Gastrocnemius medialis (tissue), 4 donors: ENCODE data around the gene ASAP2. TPM values are rescaled to one million over a fixed set of nuclear protein-coding genes. Genes with fewer than 3 reads are reported as not detected.

Experiments used
- ATAC-seq, 2 donors: fragments of 150-250 bp; one replicate each; pipeline ENCODE4 v1.9.1; 2016
- DNase-seq, 2 donors: peaks; one replicate each; pipeline ENCODE4 v3.0.0-alpha.2; 2019
- H3K27ac ChIP-seq, 4 donors: fragments of 200-600 bp; sonication (generic); 1 replicate in 1 of 4; 2 replicates in 3 of 4; pipeline ENCODE4 v1.5.1; 2016 to 2018; ENCODE audit warnings: mild to moderate bottlenecking in 2 of 4, moderate library complexity in 1 of 4
- H3K27me3 ChIP-seq, 3 donors: fragments of 200-600 bp; sonication (generic) in 2 of 3; 1 replicate in 1 of 3; 2 replicates in 2 of 3; pipeline versions ENCODE4 v1.5.1 to v1.6.0; 2016 to 2019; ENCODE audit warnings: mild to moderate bottlenecking in 1 of 3, moderate library complexity in 1 of 3
- H3K36me3 ChIP-seq, 2 donors: fragments of 200-600 bp; sonication (generic) in 1 of 2; one replicate each; pipeline ENCODE4 v1.5.1; 2017 to 2018
- H3K4me1 ChIP-seq, 2 donors: fragments of 200-600 bp; sonication (generic) in 1 of 2; one replicate each; pipeline ENCODE4 v1.5.1; 2016 to 2017; ENCODE audit warnings: mild to moderate bottlenecking in 2 of 2
- H3K4me3 ChIP-seq, 4 donors: fragments of 200-600 bp; sonication (generic) in 3 of 4; 1 replicate in 1 of 4; 2 replicates in 3 of 4; pipeline ENCODE4 v1.5.1; 2016 to 2019; ENCODE audit warnings: mild to moderate bottlenecking in 2 of 4
- H3K9me3 ChIP-seq, 3 donors: fragments of 200-600 bp; sonication (generic) in 2 of 3; 1 replicate in 1 of 3; 2 replicates in 2 of 3; pipeline ENCODE4 v1.5.1; 2016 to 2019
- POLR2A ChIP-seq, 2 donors: fragments of 450-650 bp; IDR thresholded peaks; one replicate each; pipeline ENCODE4 v1.6.1; 2017; ENCODE audit warnings: antibody characterized with exemption in 2 of 2, mild to moderate bottlenecking in 2 of 2, moderate library complexity in 2 of 2
- in situ Hi-C, 4 donors: fragments of 200-750 bp; cut with MboI; loops; one replicate each; pipeline versions ENCODE4 v1.15.0 to v1.8.0; 2017; ENCODE audit warnings: low sequenced_read_pairs in 4 of 4
- intact Hi-C: fragments of 100-400 bp; cut with DNase I; formaldehyde crosslinking; loops from one replicate; pipeline ENCODE4 v1.15.1; 2023; ENCODE audit warnings: low total_unique reads
- total RNA-seq, 4 donors: library from RNA; depleted of rRNA; stranded (reverse); fragments of >200 nt; gene quantifications; one replicate each; pipeline versions ENCODE4 v1.1.0 to v1.2.3, GENCODE V29; 2016
- TF ChIP-seq, protein P1 (sequence below), 5 experiments: fragments of 450-650 bp in 3 of 5; fragments of 200-600 bp in 2 of 5; sonication (generic) in 2 of 5; IDR thresholded peaks in 4 of 5; conservative IDR thresholded peaks in 1 of 5; 1 replicate in 4 of 5; 2 replicates in 1 of 5; pipeline ENCODE4 v1.5.1; 2016 to 2019; ENCODE audit warnings: antibody characterized with exemption in 5 of 5, mild to moderate bottlenecking in 3 of 5, moderate library complexity in 3 of 5

ASAP2 gene
- total RNA-seq, 4 donors from 2014 or later: 1.9 to 4.0 (median 3.4) TPM

DNA sequence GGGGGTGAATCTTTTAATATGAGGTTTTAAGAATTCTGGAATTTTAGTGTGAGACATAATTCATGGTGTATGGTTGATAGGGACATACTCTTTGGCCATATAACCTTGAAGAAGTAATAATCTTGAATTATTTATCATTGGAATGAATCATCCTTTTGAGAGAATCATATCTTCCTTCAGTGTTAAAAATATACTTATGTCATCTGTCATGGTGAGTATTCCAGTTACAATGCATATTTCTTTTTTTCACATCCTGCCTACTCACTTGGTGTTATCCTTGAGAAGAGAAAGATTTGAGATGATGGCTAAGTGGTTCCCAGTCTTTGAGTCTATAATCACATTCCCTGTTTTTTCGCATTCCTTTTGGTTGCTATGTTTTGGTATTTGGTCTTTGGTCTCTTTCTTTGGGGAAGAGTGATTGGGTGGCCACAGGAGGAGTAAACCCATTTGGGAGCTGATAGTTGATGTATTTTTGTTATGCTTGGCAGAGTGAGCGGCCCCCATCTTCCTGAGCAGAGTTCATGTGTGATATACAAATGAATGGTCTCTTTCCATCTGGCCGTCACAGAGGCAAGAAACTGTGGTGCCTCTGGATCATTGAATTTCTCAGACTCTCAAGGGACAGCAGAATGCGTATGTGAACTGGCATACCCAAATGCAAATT lies 21.6 kb downstream of the ASAP2 start:
- no peaks in the 10 kb centered on the region for H3K9me3 ChIP-seq
- TF ChIP-seq POLR2A (IDR thresholded peaks at IDR 0.05): no peak
- intact Hi-C loops (no loop called here), in situ Hi-C loops (no loop called here)
- ATAC-seq: no peak
- peak overlapping the region in 3 of 4 donors; percentile 17 to 38 (median 32) for H3K27ac ChIP-seq
- no peak for DNase-seq
- H3K4me1 ChIP-seq: peaks cover 18 to 59% of the 10 kb centered on the region in 2 donors
- H3K36me3 ChIP-seq: no peaks in the 10 kb centered on the region
- H3K4me3 ChIP-seq: no peak overlapping the region
- no peaks in the 10 kb centered on the region for H3K27me3 ChIP-seq

DNA sequence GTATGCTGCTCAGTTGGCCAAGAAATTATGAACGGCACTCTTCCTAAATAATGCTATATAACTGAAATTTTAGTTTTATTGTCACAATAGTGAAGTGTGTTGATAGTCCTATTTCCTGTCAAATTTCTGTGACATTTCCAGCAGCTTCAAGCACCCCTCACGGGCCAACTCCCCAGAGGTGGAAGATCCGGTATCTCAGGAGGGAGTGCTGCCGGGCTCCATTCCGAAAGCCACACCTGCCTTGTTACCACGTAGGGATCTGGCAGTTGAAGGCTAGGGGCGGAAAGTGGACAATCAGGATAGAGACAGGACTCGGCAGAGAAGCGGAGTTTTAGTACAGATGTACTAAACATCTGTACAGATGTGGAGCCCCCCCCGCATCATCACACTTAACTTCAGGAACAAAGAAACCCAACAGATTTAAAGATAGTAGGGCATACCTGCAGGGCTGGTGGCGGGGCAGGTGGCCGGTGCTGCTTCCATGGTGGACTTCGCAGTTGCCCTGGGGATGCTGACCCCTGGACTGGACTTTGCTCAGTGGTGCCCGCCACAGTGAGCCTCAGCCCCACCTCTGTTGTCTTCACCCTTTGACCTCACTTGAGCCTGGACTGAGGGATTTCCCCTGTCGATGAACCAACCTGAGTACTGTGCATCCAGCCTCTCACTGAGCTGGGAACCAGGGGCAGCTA lies 22.3 kb downstream of the ASAP2 start:
- no peaks in the 10 kb centered on the region for H3K27me3 ChIP-seq
- H3K4me1 ChIP-seq: peaks cover 18 to 54% of the 10 kb centered on the region in 2 donors
- no peak for DNase-seq
- no peak overlapping the region for H3K4me3 ChIP-seq
- TF ChIP-seq, protein P1, sequence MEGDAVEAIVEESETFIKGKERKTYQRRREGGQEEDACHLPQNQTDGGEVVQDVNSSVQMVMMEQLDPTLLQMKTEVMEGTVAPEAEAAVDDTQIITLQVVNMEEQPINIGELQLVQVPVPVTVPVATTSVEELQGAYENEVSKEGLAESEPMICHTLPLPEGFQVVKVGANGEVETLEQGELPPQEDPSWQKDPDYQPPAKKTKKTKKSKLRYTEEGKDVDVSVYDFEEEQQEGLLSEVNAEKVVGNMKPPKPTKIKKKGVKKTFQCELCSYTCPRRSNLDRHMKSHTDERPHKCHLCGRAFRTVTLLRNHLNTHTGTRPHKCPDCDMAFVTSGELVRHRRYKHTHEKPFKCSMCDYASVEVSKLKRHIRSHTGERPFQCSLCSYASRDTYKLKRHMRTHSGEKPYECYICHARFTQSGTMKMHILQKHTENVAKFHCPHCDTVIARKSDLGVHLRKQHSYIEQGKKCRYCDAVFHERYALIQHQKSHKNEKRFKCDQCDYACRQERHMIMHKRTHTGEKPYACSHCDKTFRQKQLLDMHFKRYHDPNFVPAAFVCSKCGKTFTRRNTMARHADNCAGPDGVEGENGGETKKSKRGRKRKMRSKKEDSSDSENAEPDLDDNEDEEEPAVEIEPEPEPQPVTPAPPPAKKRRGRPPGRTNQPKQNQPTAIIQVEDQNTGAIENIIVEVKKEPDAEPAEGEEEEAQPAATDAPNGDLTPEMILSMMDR (IDR thresholded peaks at IDR 0.05 in 4 of 5, conservative IDR thresholded peaks at IDR 0.05 in 1 of 5): no peak
- TF ChIP-seq POLR2A (IDR thresholded peaks at IDR 0.05): no peak
- H3K9me3 ChIP-seq: no peaks in the 10 kb centered on the region
- no peaks in the 10 kb centered on the region for H3K36me3 ChIP-seq
- intact Hi-C loops (no loop called here), in situ Hi-C loops (no loop called here)
- ATAC-seq: no peak
- H3K27ac ChIP-seq: peak overlapping the region in 2 of 4 donors; percentile 32 to 34

DNA sequence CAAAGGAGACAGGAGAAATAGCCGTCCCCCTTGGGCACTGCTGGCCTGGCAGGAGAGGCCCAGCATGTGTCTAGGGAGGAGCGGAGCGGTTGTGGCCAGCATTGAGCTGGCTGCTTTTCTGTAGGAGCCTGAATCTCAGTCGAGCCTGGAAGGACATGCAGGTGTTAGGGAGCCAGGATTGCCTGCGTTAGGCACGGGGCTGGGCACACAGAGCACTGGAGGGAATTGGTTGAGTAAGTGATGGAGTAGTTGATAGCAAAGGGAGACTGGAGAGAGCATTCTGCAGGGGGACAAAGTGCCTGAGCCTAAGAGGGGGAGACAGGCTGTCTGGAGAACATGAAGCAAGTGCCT lies 22.8 kb downstream of the ASAP2 start:
- Histone ChIP-seq H3K9me3 (no peaks in the 10 kb centered on the region), H3K4me3 (no peak overlapping the region), H3K36me3 (no peaks in the 10 kb centered on the region), H3K4me1 (peaks cover 21 to 55% of the 10 kb centered on the region in 2 donors), H3K27ac (peak overlapping the region in 2 of 4 donors; percentile 32 to 34), H3K27me3 (no peaks in the 10 kb centered on the region)
- intact Hi-C loops: no loop called here
- ATAC-seq: no peak
- no peak for DNase-seq
- TF ChIP-seq POLR2A (IDR thresholded peaks at IDR 0.05): no peak
- in situ Hi-C loops: no loop called here

DNA sequence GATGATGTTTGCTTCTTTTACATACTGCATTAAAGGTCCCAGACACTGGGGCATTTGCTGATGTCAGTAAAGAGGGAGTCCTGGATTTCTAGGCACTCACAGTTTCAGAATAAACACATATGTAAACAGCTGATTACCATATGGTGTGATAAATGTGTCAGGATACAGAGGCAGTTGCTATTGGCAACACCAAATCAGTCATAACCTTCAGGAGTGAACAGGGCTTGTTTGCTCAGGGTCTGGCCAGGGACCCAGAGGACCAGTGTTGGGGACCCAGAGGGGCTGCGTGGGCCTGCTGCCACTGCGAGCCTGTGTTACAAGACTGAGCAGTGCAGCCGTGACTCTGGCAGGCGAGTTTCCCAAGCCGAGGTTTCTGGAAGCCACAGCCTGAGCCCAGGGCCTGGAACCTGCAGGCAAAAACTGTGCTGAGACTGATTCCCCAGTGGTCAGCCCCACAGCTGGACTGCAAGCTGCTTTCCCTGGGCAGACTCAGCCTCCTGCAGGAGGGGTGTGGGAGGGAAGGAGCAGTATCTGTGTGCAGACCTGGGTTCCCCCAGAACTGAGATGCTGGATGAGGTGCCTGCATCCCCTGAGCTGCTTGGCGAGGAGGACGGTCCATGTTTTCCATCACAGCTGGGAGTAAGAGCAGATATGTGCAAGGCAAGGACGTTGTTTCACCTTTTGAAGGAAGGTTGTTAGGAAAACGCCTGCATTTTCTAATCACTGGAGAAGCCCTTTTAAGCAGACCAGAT lies 23.6 kb downstream of the ASAP2 start:
- H3K36me3 ChIP-seq: no peaks in the 10 kb centered on the region
- in situ Hi-C loops: no loop called here
- H3K9me3 ChIP-seq: no peaks in the 10 kb centered on the region
- H3K27ac ChIP-seq: peak overlapping the region in 2 of 4 donors; percentile 21 to 36
- intact Hi-C loops: no loop called here
- no peak for ATAC-seq
- TF ChIP-seq POLR2A (IDR thresholded peaks at IDR 0.05): no peak
- H3K4me1 ChIP-seq: peaks cover 29 to 60% of the 10 kb centered on the region in 2 donors
- DNase-seq: no peak
- H3K4me3 ChIP-seq: no peak overlapping the region
- H3K27me3 ChIP-seq: no peaks in the 10 kb centered on the region

DNA sequence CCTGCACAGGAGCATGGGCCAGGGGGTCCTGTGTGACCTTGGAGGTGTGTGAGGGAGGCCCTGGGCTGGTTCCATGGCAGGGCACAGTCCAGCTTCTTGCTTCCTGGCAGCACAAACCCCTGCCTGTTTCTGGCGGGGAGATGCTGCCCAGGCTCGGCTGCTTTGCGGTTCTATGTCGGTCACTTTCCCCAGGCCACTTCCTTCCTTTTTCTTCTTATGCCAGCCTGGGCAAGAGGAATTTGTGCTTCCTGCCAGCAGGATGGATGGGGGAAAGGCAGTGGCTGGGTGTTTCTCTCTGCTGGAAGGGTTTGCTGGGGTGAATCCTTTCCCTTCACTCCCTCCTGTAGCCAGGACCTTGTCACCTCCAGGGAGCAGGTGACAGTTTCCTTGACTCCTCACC lies 24.3 kb downstream of the ASAP2 start:
- ATAC-seq (no peak), DNase-seq (no peak)
- H3K36me3 ChIP-seq: no peaks in the 10 kb centered on the region
- intact Hi-C loops (no loop called here), in situ Hi-C loops (no loop called here)
- H3K9me3 ChIP-seq: no peaks in the 10 kb centered on the region
- no peaks in the 10 kb centered on the region for H3K27me3 ChIP-seq
- H3K27ac ChIP-seq: peak overlapping the region in 2 of 4 donors; percentile 21 to 36
- H3K4me1 ChIP-seq: peaks cover 36 to 63% of the 10 kb centered on the region in 2 donors
- H3K4me3 ChIP-seq: no peak overlapping the region
- no peak for TF ChIP-seq POLR2A (IDR thresholded peaks at IDR 0.05)
- TF ChIP-seq, protein P1 (IDR thresholded peaks at IDR 0.05 in 4 of 5, conservative IDR thresholded peaks at IDR 0.05 in 1 of 5): no peak
